Spleen (tissue), 11 donors: ENCODE results near the gene SMG7. TPM values are rescaled to one million over a fixed set of nuclear protein-coding genes. Genes with fewer than 3 reads are reported as not detected.

Source experiments
- DNase-seq: peaks from one replicate; pipeline ENCODE4 v3.0.0-alpha.2; 2020
- H3K27ac ChIP-seq, 8 donors: fragments of 200-600 bp; sonication (generic) in 7 of 8; 1 replicate in 4 of 8; 2 replicates in 4 of 8; pipeline versions ENCODE4 v1.5.0 to v1.8.0; 2016 to 2021; ENCODE audit warnings: inconsistent platforms in 4 of 8, mild to moderate bottlenecking in 4 of 8, moderate library complexity in 1 of 8
- H3K27me3 ChIP-seq, 7 donors: fragments of 200-600 bp; sonication (generic) in 6 of 7; replicated peaks in 1 of 7; 1 replicate in 4 of 7; 2 replicates in 3 of 7; pipeline versions ENCODE4 v1.5.0 to v1.8.0; 2016 to 2021; ENCODE audit warnings: inconsistent platforms in 3 of 7, mild to moderate bottlenecking in 1 of 7
- H3K36me3 ChIP-seq, 6 donors: fragments of 200-600 bp; sonication (generic) in 5 of 6; 1 replicate in 4 of 6; 2 replicates in 2 of 6; pipeline versions ENCODE4 v1.5.0 to v1.8.0; 2016 to 2021; ENCODE audit warnings: inconsistent platforms in 2 of 6
- H3K4me1 ChIP-seq, 6 donors: fragments of 200-600 bp; sonication (generic) in 5 of 6; 1 replicate in 3 of 6; 2 replicates in 3 of 6; pipeline versions ENCODE4 v1.5.0 to v1.8.0; 2016 to 2021; ENCODE audit warnings: inconsistent platforms in 3 of 6
- H3K4me3 ChIP-seq, 8 donors: fragments of 200-600 bp; sonication (generic) in 7 of 8; 1 replicate in 4 of 8; 2 replicates in 4 of 8; pipeline versions ENCODE4 v1.5.0 to v1.8.0; 2016 to 2021; ENCODE audit warnings: inconsistent platforms in 4 of 8, mild to moderate bottlenecking in 4 of 8, moderate library complexity in 2 of 8
- H3K9me3 ChIP-seq, 8 donors: fragments of 200-600 bp; sonication (generic) in 7 of 8; 1 replicate in 4 of 8; 2 replicates in 4 of 8; pipeline versions ENCODE4 v1.5.0 to v1.8.0; 2016 to 2021; ENCODE audit warnings: inconsistent platforms in 4 of 8
- CTCF ChIP-seq, 11 experiments: fragments of 200-600 bp in 7 of 11; fragments of 450-650 bp in 4 of 11; sonication (generic) in 4 of 11; IDR thresholded peaks in 8 of 11; conservative IDR thresholded peaks in 3 of 11; 1 replicate in 7 of 11; 2 replicates in 4 of 11; pipeline versions ENCODE4 v1.4.0 to v1.8.0; 2016 to 2021; ENCODE audit warnings: antibody characterized with exemption in 11 of 11, inconsistent platforms in 4 of 11, mild to moderate bottlenecking in 1 of 11
- POLR2A ChIP-seq, 3 donors: fragments of 450-650 bp; IDR thresholded peaks; one replicate each; pipeline ENCODE4 v1.5.1; 2017; ENCODE audit warnings: antibody characterized with exemption in 3 of 3, mild to moderate bottlenecking in 1 of 3
- POLR2AphosphoS5 ChIP-seq, 3 donors: sonication (generic); formaldehyde crosslinking; IDR thresholded peaks; one replicate each; pipeline ENCODE4 v1.5.1; 2017; ENCODE audit warnings: antibody characterized with exemption in 3 of 3
- WGBS, 5 donors: extraction: QIAGEN DNeasy Blood & Tissue Kit in 3 of 5; methylation state at CpG; one replicate each; pipeline versions ENCODE4 v1.1.5 to v1.1.7; 2013 to 2018; 5-methylcytosine and 5-hydroxymethylcytosine counted together
- intact Hi-C: fragments of 100-400 bp; cut with DNase I; formaldehyde crosslinking; loops from one replicate; pipeline ENCODE4 v1.15.0; 2023; ENCODE audit warnings: low total_unique reads
- polyA plus RNA-seq, 3 donors: library from polyadenylated mRNA; stranded (reverse); fragments of 200-250 nt; gene quantifications; one replicate each; pipeline ENCODE4 v1.2.1, GENCODE V29; 2013
- total RNA-seq, 7 donors: library from RNA; depleted of rRNA in 3 of 7; stranded (reverse); fragments of >200 nt in 3 of 7; fragmentation: NEBNext Ultra II Directional in 4 of 7; extraction: Animal tissue kit (Norgen Biotek cat#: 25700) in 4 of 7; gene quantifications; one replicate each; pipeline versions ENCODE4 v1.1.0 to v1.2.1, GENCODE V29; 2016 to 2021
- donor health status: healthy with polysubstance abuse.
- donor health status: DM: no; HTN: no; CAD: no; lungs with moderate emphysema.
- donor health status: DM: no; HTN: no; CAD: no.
- donor health status: Bipolar disorder and iron deficiency.
- donor health status: healthy.
- donor health status: DM: no; HTN: no; CAD: no.
- donor health status: DM: yes; HTN: yes; CAD: no.

Gene SMG7
- total and polyA plus RNA-seq, 10 donors = 14.1 to 116 (median 53.5) TPM

- WGBS, 5 donors = 80 to 95% (median 88%) methylated on average over 4 of the region's 4 CpGs
- peaks cover 0 to 90% (median 6%) of the 10 kb centered on the region in 6 donors for H3K36me3 ChIP-seq
Measured at GRCh38 chr1:183570451-183570850, 98.2 kb downstream of the SMG7 start.

GRCh38 chr1:183571678-183572268 lies 99.5 kb downstream of the SMG7 start:
- Histone ChIP-seq H3K36me3 (peaks cover 0 to 90% (median 8%) of the 10 kb centered on the region in 6 donors), H3K27me3 (no peaks in the 10 kb centered on the region), H3K4me3 (no peak overlapping the region), H3K4me1 (peaks cover 0 to 42% (median 16%) of the 10 kb centered on the region in 6 donors), H3K9me3 (no peaks in the 10 kb centered on the region), H3K27ac (peak overlapping the region in 1 of 8 donors; percentile 90)
- DNase-seq = no peak
- intact Hi-C loops = no loop called here
- TF ChIP-seq POLR2AphosphoS5 (IDR thresholded peaks at IDR 0.05) (no peak), POLR2A (IDR thresholded peaks at IDR 0.05) (no peak)
- WGBS, 5 donors = 75 to 96% (median 92%) methylated on average over 4 of the region's 4 CpGs

More at GRCh38 chr1:183570451-183570850, 98.2 kb downstream of the SMG7 start:
- Histone ChIP-seq H3K27me3 (no peaks in the 10 kb centered on the region), H3K27ac (peak overlapping the region in 5 of 8 donors; percentile 5 to 90 (median 81)), H3K4me1 (peaks cover 0 to 43% (median 16%) of the 10 kb centered on the region in 6 donors), H3K4me3 (peak overlapping the region in 1 of 8 donors; percentile 50), H3K9me3 (no peaks in the 10 kb centered on the region)
- no peak for TF ChIP-seq POLR2A (IDR thresholded peaks at IDR 0.05)
- TF ChIP-seq POLR2AphosphoS5 (IDR thresholded peaks at IDR 0.05) = no peak
- TF ChIP-seq CTCF (IDR thresholded peaks at IDR 0.05 in 8 of 11, conservative IDR thresholded peaks at IDR 0.05 in 3 of 11) = no peak
- intact Hi-C loops = no loop called here
- no peak for DNase-seq

- H3K36me3 ChIP-seq = peaks cover 0 to 91% (median 10%) of the 10 kb centered on the region in 6 donors
- H3K27ac ChIP-seq = peak overlapping the region in 1 of 8 donors; percentile 9
- no peaks in the 10 kb centered on the region for H3K27me3 ChIP-seq
- 85 to 91% (median 90%) methylated on average over 1 of the region's 1 CpG for WGBS, 5 donors
- no peak overlapping the region for H3K4me3 ChIP-seq
- TF ChIP-seq POLR2AphosphoS5 (IDR thresholded peaks at IDR 0.05) (no peak), CTCF (IDR thresholded peaks at IDR 0.05 in 8 of 11, conservative IDR thresholded peaks at IDR 0.05 in 3 of 11) (no peak), POLR2A (IDR thresholded peaks at IDR 0.05) (no peak)
- peak; percentile 5 for DNase-seq
- H3K4me1 ChIP-seq = peaks cover 0 to 42% (median 9%) of the 10 kb centered on the region in 6 donors
- no peaks in the 10 kb centered on the region for H3K9me3 ChIP-seq
- intact Hi-C loops = no loop called here
Measured at GRCh38 chr1:183572721-183573120, 100.4 kb downstream of the SMG7 start.

- Histone ChIP-seq H3K4me1 (peaks cover 4 to 42% (median 17%) of the 10 kb centered on the region in 6 donors), H3K27me3 (no peaks in the 10 kb centered on the region), H3K27ac (peak overlapping the region in 1 of 8 donors; percentile 4), H3K4me3 (no peak overlapping the region), H3K9me3 (no peaks in the 10 kb centered on the region), H3K36me3 (peaks cover 0 to 86% (median 8%) of the 10 kb centered on the region in 6 donors)
- WGBS, 5 donors = 81 to 89% (median 87%) methylated on average over 5 of the region's 5 CpGs
- intact Hi-C loops = no loop called here
- no peak for TF ChIP-seq CTCF (IDR thresholded peaks at IDR 0.05 in 8 of 11, conservative IDR thresholded peaks at IDR 0.05 in 3 of 11)
- TF ChIP-seq POLR2AphosphoS5 (IDR thresholded peaks at IDR 0.05) = no peak
- no peak for TF ChIP-seq POLR2A (IDR thresholded peaks at IDR 0.05)
- peak; percentile 27 for DNase-seq
Measured at GRCh38 chr1:183575606-183576005, 103.3 kb downstream of the SMG7 start.
